ENCODE measurements around the gene SRGAP1.

- TF ChIP-seq CTCF (IDR thresholded peaks at IDR 0.05; ENCODE audit: low read length) (no peak), EZH2phosphoT487 (IDR thresholded peaks at IDR 0.05; ENCODE audit: low read length) (no peak), EZH2 (optimal IDR thresholded peaks at IDR 0.05; ENCODE audit: low read depth, low read length) (no peak)
Measured at GRCh38 chr12:63918800-63919300, 74.3 kb downstream of the SRGAP1 start.
